HG02870 (cell line): ENCODE data around the gene ITPR3.

ENCODE experiments used
- ATAC-seq: cut with Tn5 transposase; IDR thresholded peaks from one replicate; pipeline ENCODE4 v1.9.1; 2021; ENCODE audit warnings: mild to moderate bottlenecking, moderate library complexity; ENCODE audit not compliant: unreplicated experiment

The ITPR3 gene

DNA sequence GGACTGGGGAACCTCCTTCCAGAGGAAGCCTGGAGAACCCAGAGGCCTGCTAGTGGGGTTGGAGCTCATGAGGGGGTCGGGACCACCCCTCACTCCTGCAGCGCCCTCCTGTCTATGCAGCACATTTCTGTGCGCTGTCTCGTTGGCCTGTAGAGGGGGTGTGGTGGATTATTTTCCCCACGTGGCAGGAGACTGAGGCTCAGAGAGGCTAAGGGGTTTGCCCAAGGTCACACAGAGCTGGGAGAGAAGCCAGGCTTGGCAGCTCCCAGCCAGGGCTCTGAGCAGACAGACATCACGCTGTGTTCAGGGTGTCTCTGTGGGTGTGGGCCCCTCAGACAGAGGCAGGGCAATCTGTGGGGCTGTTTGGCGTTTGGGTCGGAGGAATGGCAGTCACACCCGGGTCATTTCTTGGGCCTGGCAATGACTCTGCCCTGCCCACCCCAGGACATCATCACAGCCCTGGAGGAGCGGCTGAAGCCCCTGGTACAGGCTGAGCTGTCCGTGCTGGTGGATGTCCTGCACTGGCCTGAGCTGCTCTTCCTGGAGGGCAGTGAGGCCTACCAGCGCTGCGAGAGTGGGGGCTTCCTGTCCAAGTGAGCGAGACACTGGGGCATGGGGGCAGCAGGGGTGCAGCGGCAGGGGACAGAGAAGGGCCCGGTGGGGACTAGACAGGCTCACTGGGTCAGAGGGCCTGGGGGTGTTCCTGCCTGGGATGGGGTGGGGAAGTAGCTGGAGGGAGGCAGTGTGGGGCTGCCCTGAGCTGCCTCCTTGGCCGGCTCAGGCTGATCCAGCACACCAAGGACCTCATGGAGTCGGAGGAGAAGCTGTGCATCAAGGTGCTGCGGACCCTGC lies 62.7 kb downstream of the ITPR3 start:
- no peak for ATAC-seq

GRCh38 chr6:33684428-33684896 lies 63.3 kb downstream of the ITPR3 start:
- ATAC-seq, result no peak

DNA sequence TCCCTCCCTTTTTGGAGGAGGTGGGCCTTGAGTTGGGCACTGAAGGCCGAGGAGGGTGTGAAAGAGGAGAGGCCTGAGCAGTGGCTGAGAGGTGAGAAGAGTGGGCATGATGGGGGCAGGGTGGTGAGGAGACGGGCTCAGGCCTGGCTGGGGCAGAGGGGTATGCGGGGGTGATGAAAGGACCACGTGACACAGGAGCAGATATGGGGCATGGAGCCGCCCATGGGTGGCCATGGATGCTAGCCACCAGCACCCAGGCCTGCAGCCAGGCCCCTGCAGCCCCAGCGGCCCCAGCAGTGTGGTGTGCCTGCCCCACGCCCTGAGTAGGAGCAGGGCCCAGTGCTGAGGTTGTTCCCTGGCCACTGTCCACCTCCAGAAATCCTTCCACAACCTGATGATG lies 63.9 kb downstream of the ITPR3 start:
- no peak for ATAC-seq

DNA sequence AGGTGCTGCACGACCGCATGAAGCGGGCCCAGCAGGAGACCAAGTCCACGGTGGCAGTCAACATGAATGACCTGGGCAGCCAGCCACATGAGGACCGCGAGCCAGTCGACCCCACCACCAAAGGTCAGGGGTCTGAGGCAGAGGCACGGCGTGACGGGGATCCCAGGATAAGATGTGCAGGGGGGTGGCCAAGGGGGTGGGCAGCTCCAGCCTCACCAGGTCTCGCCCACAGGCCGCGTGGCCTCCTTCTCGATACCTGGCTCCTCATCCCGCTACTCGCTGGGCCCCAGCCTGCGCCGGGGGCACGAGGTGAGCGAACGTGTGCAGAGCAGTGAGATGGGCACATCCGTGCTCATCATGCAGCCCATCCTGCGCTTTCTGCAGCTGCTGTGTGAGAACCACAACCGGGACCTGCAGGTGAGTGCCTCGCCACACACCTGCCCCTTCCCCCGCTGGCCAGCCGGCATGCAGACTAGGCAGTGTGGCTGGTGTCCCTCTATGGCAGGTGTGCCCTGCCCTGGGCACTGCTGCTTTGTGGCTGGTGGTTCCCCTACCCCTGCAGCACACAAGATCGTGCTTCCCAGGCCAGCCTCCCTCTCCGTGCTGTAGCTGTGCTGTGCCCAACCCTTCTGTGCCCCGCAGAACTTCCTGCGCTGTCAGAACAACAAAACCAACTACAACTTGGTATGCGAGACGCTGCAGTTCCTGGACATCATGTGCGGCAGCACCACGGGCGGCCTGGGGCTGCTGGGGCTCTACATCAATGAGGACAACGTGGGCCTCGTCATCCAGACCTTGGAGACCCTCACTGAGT lies 64.5 kb downstream of the ITPR3 start:
- no peak for ATAC-seq

GRCh38 chr6:33686225-33686924 lies 65.3 kb downstream of the ITPR3 start:
- ATAC-seq, result no peak

GRCh38 chr6:33686981-33687975 lies 66.2 kb downstream of the ITPR3 start:
- ATAC-seq, result no peak

DNA sequence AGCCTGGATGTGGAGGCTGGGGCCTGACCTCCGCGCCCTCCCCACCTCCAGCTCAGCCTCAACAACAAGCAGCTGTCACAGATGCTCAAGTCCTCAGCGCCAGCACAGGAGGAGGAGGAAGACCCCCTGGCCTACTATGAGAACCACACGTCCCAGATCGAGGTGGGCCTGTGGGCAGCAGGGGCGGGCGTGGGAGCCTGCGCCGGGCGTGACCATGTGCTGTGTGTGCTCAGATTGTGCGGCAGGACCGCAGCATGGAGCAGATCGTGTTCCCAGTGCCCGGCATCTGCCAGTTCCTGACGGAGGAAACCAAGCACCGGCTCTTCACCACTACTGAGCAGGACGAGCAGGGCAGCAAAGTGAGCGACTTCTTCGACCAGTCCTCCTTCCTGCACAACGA lies 66.9 kb downstream of the ITPR3 start:
- ATAC-seq, result no peak

DNA sequence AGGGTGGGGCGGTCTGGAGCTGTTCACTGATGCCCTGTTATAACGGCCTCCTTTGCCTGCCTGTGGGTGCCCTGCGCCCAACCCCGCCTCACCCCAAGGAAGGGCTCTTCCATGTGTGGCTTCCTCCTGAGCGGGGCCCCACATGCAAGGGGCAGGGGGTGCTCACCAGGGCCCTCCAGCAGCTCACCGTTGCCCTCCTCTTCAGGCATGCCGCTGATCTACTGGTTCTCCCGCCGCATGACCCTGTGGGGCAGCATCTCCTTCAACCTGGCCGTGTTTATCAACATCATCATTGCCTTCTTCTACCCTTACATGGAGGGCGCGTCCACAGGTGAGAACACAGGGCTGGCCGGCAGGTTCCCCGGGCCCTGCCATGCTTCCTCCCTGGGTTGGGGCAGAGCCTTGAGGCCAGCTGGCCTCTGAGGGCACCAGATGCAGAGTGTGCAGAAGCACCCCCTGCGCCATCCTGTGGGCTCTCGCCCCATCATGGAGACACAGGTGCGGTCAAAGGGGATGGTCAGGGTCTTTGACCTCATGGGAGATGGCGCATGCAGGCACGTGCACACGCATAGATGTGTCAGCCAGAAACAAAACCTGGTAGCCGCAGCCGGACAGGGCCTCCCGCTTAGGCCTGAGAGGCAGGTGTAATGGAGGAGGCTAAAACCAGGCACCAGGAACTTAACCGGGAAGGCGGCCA lies 67.5 kb downstream of the ITPR3 start:
- ATAC-seq, result no peak

DNA sequence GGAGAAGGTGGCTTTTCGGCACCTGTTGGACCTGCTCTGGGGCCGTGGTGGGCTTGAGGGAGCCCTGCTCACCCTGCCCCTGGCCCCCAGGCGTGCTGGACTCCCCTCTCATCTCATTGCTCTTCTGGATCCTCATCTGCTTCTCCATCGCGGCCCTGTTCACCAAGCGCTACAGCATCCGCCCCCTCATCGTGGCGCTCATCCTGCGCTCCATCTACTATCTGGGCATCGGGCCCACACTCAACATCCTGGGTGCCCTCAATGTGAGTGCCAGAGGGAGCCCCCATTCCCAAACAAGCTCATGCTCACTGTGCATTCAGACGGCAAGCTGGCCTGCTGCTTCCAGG lies 68.0 kb downstream of the ITPR3 start:
- ATAC-seq, result no peak

DNA sequence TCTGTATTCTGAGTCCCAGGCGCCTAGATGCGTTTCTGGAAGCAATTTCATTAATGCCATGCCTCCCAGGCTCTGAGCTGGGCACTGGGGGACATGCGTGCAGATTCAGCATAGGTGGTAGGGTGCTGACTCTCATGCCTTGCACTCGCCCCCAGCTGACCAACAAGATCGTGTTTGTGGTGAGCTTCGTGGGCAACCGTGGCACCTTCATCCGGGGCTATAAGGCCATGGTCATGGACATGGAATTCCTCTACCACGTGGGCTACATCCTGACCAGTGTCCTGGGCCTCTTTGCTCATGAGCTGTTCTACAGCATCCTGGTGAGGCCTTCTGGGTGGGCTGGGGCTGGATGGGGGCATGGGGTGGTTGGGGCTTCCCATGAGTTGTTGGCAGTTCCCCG lies 68.8 kb downstream of the ITPR3 start:
- no peak for ATAC-seq

DNA sequence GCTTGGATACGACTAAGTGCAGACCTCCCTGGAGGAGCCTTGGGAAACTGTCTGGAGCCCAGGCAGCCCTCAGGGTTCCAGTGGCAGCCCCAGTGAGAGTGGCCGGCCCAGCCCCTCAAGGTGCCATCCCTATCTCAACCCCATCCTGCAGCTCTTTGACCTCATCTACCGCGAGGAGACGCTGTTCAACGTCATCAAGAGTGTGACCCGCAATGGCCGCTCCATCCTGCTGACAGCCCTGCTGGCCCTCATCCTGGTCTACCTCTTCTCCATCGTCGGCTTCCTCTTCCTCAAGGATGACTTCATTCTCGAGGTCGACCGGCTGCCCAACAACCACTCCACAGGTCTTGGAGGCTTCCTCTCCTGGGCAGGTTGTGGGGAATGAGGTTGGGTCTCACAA lies 69.6 kb downstream of the ITPR3 start:
- no peak for ATAC-seq

- no peak for ATAC-seq
Measured at GRCh38 chr6:33691456-33692077, 70.4 kb downstream of the ITPR3 start.

DNA sequence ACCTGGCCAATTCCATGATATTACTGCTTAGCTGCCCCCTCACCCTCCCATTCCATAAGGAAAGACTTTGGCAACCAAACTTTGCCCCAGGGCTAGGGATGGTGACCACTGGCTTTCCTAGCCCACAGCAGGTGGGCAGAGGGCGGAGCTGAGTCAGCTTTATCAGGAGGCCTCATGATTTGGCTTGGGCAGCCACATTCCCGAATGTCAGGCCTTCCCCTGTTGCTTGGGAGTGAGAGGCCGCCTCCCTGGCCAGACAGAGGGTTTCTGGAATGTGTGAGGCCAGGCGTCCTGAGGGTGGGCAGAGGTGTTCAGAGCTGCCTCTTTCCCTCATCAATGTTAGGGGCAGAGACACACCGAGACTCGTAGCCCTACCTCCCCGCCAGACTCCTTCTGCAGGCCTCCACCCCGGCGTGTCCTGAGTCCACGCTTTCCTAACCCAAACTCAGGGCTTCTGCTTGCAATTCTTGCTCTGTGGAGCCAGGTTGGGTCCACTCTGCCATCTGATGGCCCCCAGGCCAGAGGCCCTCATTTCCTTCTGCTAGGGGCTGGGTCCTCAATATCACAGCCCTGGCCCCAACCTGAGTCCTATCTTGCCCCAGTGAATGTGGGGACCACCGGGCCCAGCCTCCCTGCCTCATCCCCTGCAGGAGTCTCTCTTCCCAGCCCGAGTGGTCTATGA lies 71.1 kb downstream of the ITPR3 start:
- no peak for ATAC-seq

- no peak for ATAC-seq
Measured at GRCh38 chr6:33692760-33693158, 71.6 kb downstream of the ITPR3 start.

DNA sequence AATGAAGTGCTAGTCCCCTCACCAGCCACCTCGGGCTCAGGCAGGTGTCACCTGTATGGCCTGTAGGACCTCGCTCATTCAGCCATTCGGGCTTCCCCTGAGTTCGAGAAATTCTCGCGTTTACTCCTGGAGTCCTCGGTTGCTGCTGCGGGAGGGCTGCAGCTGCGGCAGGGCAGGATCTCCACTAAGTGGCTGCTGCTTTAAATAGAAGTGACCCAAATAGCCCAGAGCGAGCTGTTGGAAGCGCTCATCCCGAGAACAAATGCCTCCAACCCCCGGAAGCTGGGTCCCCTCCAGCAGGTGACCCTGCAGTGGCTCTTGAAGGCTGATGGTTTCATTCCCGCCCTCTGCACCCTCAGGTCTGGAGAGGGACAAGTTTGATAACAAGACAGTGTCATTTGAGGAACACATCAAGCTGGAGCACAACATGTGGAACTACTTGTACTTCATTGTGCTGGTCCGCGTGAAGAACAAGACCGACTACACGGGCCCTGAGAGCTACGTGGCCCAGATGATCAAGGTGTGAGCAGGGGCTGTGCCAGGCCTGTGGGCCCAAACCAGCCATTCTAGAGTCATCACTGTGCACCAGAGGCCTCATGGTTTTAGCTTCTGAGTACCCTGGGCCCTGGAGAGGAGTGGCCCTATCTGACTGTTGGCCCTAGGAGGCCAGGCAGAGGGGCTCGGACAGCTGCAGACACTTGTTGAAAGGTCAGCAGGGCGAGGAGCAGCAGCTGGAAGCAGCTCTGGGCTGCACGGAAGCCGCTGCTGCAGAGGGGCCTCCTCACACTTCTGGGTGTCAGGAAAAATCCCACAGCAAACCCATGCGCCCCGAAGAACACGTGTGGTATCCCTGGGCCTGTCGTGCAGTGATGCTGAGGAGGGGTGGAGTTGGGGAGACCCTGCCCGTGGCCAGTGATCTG lies 72.3 kb downstream of the ITPR3 start:
- no peak for ATAC-seq

- ATAC-seq, result no peak
Measured at GRCh38 chr6:33694401-33694931, 73.3 kb downstream of the ITPR3 start.

DNA sequence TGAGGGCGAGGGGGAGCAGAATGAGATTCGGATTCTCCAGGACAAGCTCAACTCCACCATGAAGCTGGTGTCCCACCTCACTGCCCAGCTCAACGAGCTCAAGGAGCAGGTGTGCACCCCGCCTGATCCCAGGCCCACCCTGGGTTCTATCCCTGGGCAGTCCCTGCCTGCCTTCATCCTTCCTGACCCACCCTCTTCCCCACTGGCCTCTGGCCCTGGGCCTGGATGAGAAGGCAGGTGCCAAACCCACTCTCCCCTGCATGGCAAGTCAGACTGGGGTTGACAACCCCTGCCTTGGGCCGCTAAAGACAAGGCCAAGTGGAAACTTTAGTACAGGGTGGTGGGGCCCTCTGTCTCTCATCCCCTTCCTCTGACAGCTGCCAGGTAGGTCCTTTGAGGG lies 73.9 kb downstream of the ITPR3 start:
- no peak for ATAC-seq
